AG10803 (cell line): ENCODE measurements around the gene TTC28.

ENCODE experiments used
- DNase-seq: peaks from one replicate; pipeline ENCODE4 v3.0.0; 2010; ENCODE audit warnings: low read depth
- H3K4me3 ChIP-seq: 2 replicates; pipeline ENCODE4 v1.5.1; 2011; ENCODE audit warnings: mild to moderate bottlenecking, low read length, control low read depth
- CTCF ChIP-seq: conservative IDR thresholded peaks from 2 replicates; pipeline ENCODE4 v1.5.1; 2011; ENCODE audit warnings: mild to moderate bottlenecking, low read length, control low read depth, inconsistent platforms

The TTC28 gene

GRCh38 chr22:28132466-28132865, 547.2 kb downstream of the TTC28 start:
- DNase-seq, result no peak
- no peak for TF ChIP-seq CTCF
- no peak overlapping the region for H3K4me3 ChIP-seq

GRCh38 chr22:28129319-28129962, 550.2 kb downstream of the TTC28 start:
- TF ChIP-seq CTCF, result no peak
- no peak for DNase-seq

GRCh38 chr22:28128827-28129226, 550.8 kb downstream of the TTC28 start:
- no peak for DNase-seq
- H3K4me3 ChIP-seq, result no peak overlapping the region
- no peak for TF ChIP-seq CTCF

More at GRCh38 chr22:28129319-28129962, 550.2 kb downstream of the TTC28 start:
- H3K4me3 ChIP-seq, result no peak overlapping the region

GRCh38 chr22:28125799-28126198, 553.8 kb downstream of the TTC28 start:
- TF ChIP-seq CTCF, result no peak
- no peak for DNase-seq
- H3K4me3 ChIP-seq, result no peak overlapping the region

DNA sequence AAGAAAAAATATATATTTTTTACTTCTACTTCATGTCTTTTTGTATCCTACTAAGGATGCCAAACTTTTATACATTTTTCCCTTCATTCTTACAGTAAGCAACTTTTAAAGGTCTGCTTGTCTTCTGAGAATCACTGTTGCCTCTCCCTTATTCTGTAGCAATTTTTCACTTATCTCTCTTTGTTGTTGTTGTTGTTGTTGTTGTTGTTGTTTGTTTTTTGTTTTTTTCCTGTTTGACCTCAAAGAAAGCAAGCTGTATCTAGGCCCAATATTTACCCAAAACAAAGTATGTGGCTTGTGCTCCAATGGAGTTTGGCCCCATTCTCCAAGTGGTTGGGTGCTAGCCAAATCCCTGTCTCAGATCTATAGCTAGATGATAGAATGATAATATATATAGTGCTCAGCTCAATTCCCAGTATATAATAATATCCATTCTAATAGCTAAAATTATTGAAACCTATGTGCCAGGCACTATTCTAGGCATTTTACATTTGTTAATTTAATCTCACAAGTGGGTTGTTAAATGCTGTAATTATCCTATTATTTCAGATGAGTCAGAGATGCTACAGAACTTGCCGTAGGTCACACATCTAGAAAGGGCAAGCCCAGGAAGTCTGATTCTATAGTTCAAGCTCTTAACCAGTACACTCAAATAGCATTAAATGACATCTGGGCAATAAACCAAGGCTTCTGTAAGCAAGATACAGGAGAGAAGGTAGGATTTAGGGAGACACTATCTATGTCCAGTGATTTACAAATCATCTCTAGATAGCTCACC, 555.5 kb downstream of the TTC28 start:
- DNase-seq, result no peak
- no peak overlapping the region for H3K4me3 ChIP-seq
- TF ChIP-seq CTCF, result no peak

DNA sequence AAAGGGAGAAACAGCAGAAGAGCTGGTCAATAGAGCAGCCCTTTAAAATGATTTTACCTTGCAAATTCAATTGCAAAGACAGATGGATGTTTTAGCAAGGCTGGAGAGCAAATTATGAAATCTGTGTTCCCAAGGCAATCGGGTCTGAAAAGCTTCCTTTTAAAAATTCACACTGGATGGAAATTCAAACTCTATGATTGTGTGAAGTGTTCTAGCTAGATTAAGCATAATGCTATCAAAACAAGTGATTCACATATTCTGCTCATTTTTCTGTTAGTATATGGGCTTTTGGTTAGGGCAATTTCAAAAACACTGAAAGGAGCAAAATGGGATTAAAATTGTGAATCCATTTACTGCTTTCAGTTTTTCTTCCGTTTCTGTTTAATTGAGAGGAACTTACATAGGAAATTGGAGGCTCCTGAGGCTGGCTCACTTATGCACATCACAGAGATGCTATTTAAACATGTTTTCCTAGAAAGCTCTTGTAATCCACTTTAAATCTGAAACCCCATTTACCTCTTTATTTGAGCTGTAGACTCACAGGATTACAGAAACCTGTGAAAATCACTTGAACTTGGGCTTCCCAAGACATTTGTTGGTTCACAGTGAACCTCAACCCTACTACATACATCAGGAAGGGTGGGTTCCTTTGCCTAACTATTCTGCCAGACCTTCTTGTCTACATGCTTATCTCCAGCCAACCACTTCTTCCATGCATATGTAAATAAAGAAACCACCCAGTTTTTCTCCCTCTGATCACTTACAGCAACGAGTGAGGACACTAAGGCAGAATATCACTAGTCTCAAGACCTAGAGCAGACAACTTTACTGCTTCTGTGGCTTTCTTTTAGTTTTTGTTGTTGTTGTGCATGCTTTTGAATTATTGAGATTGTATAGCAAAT, 558.7 kb downstream of the TTC28 start:
- no peak for TF ChIP-seq CTCF
- DNase-seq, result no peak
- H3K4me3 ChIP-seq, result no peak overlapping the region
